Liver (tissue), 9 donors: Measurements from ENCODE around the gene NDUFV3. TPM values are rescaled to one million over a fixed set of nuclear protein-coding genes. Genes with fewer than 3 reads are reported as not detected.

Experiments used
- DNase-seq: peaks from one replicate; pipeline ENCODE4 v3.0.0-alpha.2; 2017; ENCODE audit warnings: low spot score
- H3K27ac ChIP-seq, 2 donors: one replicate each; pipeline ENCODE4 v1.7.0; 2013; ENCODE audit warnings: inconsistent platforms in 2 of 2, low read length in 2 of 2, control low read depth in 1 of 2, low read depth in 1 of 2, mild to moderate bottlenecking in 1 of 2
- H3K27me3 ChIP-seq, 4 donors: one replicate each; pipeline versions ENCODE4 v1.6.1 to v1.7.0; 2013; ENCODE audit warnings: low read length in 3 of 4, inconsistent platforms in 1 of 4, mild to moderate bottlenecking in 1 of 4, moderate library complexity in 1 of 4; ENCODE audit not compliant: control insufficient read depth in 4 of 4, insufficient read depth in 4 of 4
- H3K36me3 ChIP-seq, 4 donors: one replicate each; pipeline versions ENCODE4 v1.6.1 to v1.7.0; 2013; ENCODE audit warnings: low read length in 3 of 4, mild to moderate bottlenecking in 3 of 4, low read depth in 1 of 4, moderate library complexity in 1 of 4; ENCODE audit not compliant: control insufficient read depth in 4 of 4, insufficient read depth in 3 of 4
- H3K4me1 ChIP-seq, 4 donors: one replicate each; pipeline versions ENCODE4 v1.6.1 to v1.7.0; 2013; ENCODE audit warnings: low read length in 3 of 4, mild to moderate bottlenecking in 3 of 4, moderate library complexity in 1 of 4; ENCODE audit not compliant: control insufficient read depth in 4 of 4, insufficient read depth in 4 of 4
- H3K4me3 ChIP-seq, 3 donors: one replicate each; pipeline versions ENCODE4 v1.6.1 to v1.7.0; 2013; ENCODE audit warnings: low read length in 3 of 3, control low read depth in 1 of 3, low read depth in 1 of 3, mild to moderate bottlenecking in 1 of 3
- H3K9ac ChIP-seq, 2 donors: one replicate each; pipeline ENCODE4 v1.7.0; 2013; ENCODE audit warnings: low read length in 2 of 2, mild to moderate bottlenecking in 2 of 2, moderate library complexity in 2 of 2, control low read depth in 1 of 2, low read depth in 1 of 2
- H3K9me3 ChIP-seq, 4 donors: one replicate each; pipeline versions ENCODE4 v1.6.1 to v1.7.0; 2013; ENCODE audit warnings: low read length in 3 of 4; ENCODE audit not compliant: control insufficient read depth in 4 of 4
- ATF3 ChIP-seq: IDR thresholded peaks from 2 replicates; pipeline ENCODE4 v1.6.1; 2016; ENCODE audit warnings: antibody characterized with exemption
- CTCF ChIP-seq: fragments of 150-350 bp; IDR thresholded peaks from 2 replicates; pipeline ENCODE4 v1.5.1; 2017; ENCODE audit warnings: improper control_type of control experiment, low read depth, low read length; ENCODE audit not compliant: missing input control
- EGR1 ChIP-seq, 2 donors: IDR thresholded peaks; 2 replicates each; pipeline ENCODE4 v1.6.1; 2016 to 2018; ENCODE audit warnings: antibody characterized with exemption in 2 of 2, low read depth in 2 of 2
- FOXA2 ChIP-seq: IDR thresholded peaks from 2 replicates; pipeline ENCODE4 v1.6.1; 2016; ENCODE audit warnings: antibody characterized with exemption
- HNF4A ChIP-seq, 2 donors: conservative IDR thresholded peaks; 2 replicates each; pipeline ENCODE4 v1.6.1; 2016; ENCODE audit warnings: antibody characterized with exemption in 2 of 2, mild to moderate bottlenecking in 2 of 2
- JUND ChIP-seq, 2 donors: IDR thresholded peaks; 2 replicates each; pipeline ENCODE4 v1.6.1; 2016; ENCODE audit warnings: antibody characterized with exemption in 2 of 2
- MAX ChIP-seq: IDR thresholded peaks from 2 replicates; pipeline ENCODE4 v1.6.1; 2016; ENCODE audit warnings: antibody characterized with exemption
- NR2F2 ChIP-seq: IDR thresholded peaks from 2 replicates; pipeline ENCODE4 v1.6.1; 2016; ENCODE audit warnings: antibody characterized with exemption
- RAD21 ChIP-seq, 2 donors: IDR thresholded peaks; 2 replicates each; pipeline ENCODE4 v1.6.1; 2016; ENCODE audit warnings: antibody characterized with exemption in 2 of 2, mild to moderate bottlenecking in 2 of 2
- REST ChIP-seq: IDR thresholded peaks from 2 replicates; pipeline ENCODE4 v1.6.1; 2016; ENCODE audit warnings: antibody characterized with exemption, mild to moderate bottlenecking
- RXRA ChIP-seq, 2 donors: IDR thresholded peaks; 2 replicates each; pipeline ENCODE4 v1.6.1; 2017 to 2018; ENCODE audit warnings: antibody characterized with exemption in 2 of 2, mild to moderate bottlenecking in 1 of 2
- SP1 ChIP-seq: IDR thresholded peaks from 2 replicates; pipeline ENCODE4 v1.6.1; 2018; ENCODE audit warnings: antibody characterized with exemption, mild to moderate bottlenecking
- TAF1 ChIP-seq: conservative IDR thresholded peaks from 2 replicates; pipeline ENCODE4 v1.6.1; 2016; ENCODE audit warnings: antibody characterized with exemption, mild to moderate bottlenecking
- YY1 ChIP-seq: IDR thresholded peaks from 2 replicates; pipeline ENCODE4 v1.6.1; 2016; ENCODE audit warnings: antibody characterized with exemption, mild to moderate bottlenecking
- ZBTB33 ChIP-seq: IDR thresholded peaks from 2 replicates; pipeline ENCODE4 v1.6.1; 2016; ENCODE audit warnings: antibody characterized with exemption
- WGBS: extraction: QIAGEN DNeasy Blood & Tissue Kit; methylation state at CpG from one replicate; pipeline ENCODE4 v1.1.7; 2013; 5-methylcytosine and 5-hydroxymethylcytosine counted together
- polyA plus RNA-seq, 2 donors: library from polyadenylated mRNA; stranded (reverse) in 1 of 2; unstranded in 1 of 2; fragments of 200-250 nt in 1 of 2; fragments of >200 nt in 1 of 2; fragmentation: Nextera tagmentation in 1 of 2; extraction: Ambion mirVana in 1 of 2; gene quantifications; one replicate each; pipeline versions ENCODE4 v1.2.1 to v1.2.3, GENCODE V29; 2013 to 2015
- total RNA-seq, 2 donors: library from RNA; depleted of rRNA; stranded (reverse); fragments of >200 nt; gene quantifications; one replicate each; pipeline ENCODE4 v1.2.3, GENCODE V29; 2014
- donor health status: healthy.
- donor health status: healthy.
- donor health status: healthy.
- donor health status: healthy.
- donor health status: healthy.

The NDUFV3 gene
- total and polyA plus RNA-seq, 4 donors = 15.8 to 31.3 (median 21.9) TPM

GRCh38 chr21:42848932-42849758 is 44.0 kb upstream of the NDUFV3 start:
- no peaks in the 10 kb centered on the region for H3K27me3 ChIP-seq
- H3K27ac ChIP-seq = no peak overlapping the region
- no peak overlapping the region for H3K4me3 ChIP-seq
- TF ChIP-seq CTCF (no peak), TAF1 (no peak), NR2F2 (no peak), ATF3 (no peak), SP1 (no peak), ZBTB33 (no peak), RXRA (IDR thresholded peaks at IDR 0.05) (no peak), RAD21 (IDR thresholded peaks at IDR 0.05) (no peak), YY1 (no peak), FOXA2 (no peak), JUND (IDR thresholded peaks at IDR 0.05) (no peak), MAX (no peak), EGR1 (IDR thresholded peaks at IDR 0.05; ENCODE audit: low read depth in 2 of 2) (no peak), HNF4A (conservative IDR thresholded peaks at IDR 0.05) (no peak)
- H3K9ac ChIP-seq = no peak overlapping the region
- WGBS = 94% methylated on average over 54 of the region's 54 CpGs
- no peaks in the 10 kb centered on the region for H3K9me3 ChIP-seq
- H3K4me1 ChIP-seq = peaks cover 4 to 17% (median 10%) of the 10 kb centered on the region in 4 donors
- no peak for DNase-seq
- peaks cover 3 to 53% (median 24%) of the 10 kb centered on the region in 4 donors for H3K36me3 ChIP-seq

GRCh38 chr21:42849759-42850412 is 43.2 kb upstream of the NDUFV3 start:
- WGBS = 94% methylated on average over 29 of the region's 29 CpGs
- Histone ChIP-seq H3K36me3 (peaks cover 3 to 60% (median 27%) of the 10 kb centered on the region in 4 donors), H3K4me3 (no peak overlapping the region), H3K9me3 (no peaks in the 10 kb centered on the region), H3K4me1 (peaks cover 0 to 9% (median 6%) of the 10 kb centered on the region in 4 donors), H3K27ac (no peak overlapping the region), H3K27me3 (no peaks in the 10 kb centered on the region), H3K9ac (no peak overlapping the region)
- TF ChIP-seq MAX (no peak), ZBTB33 (no peak), REST (no peak), NR2F2 (no peak)
- no peak for DNase-seq
